ENCODE results near the gene POLR3E.
A peak's percentile ranks its signal among the peaks of the same experiment; 100 is the strongest.
"Not testable (repeated sequence)": the region's sequence is repeated elsewhere in the genome, so short reads cannot be mapped to it uniquely, and the experiment has no call there.

The POLR3E gene

DNA sequence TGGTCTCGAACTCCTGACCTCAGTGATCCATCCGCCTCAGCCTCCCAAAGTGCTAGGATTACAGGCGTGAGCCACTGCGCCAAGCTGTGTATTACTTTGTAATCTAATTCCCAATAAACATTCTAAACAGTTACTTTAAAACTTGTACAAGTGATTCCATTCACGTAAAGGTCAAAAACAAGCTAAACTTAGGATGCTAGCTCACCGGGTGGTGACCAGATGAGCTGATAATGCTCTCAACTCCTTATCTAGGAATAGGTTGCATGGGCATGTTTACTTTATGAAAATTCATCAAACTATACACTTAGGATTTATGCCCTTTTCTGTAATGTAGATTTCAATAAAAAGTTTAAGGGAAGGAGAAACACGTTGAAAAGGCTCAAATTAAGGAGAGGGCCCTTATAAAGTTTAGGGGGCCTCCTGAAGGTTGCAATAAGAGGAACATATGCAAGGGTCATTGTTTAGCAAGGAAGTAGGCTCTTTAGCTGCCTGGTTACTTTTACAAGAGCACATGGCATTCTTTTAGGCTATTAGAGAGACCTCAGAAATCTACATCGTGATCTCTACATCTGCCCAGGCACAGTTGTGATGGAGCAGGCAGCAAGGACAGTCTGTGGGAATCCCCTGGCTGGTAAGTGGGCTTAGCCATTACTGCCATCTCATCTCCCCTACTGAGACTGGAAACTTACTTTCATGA is 63.9 kb downstream of the POLR3E start:
- Histone ChIP-seq H3K36me3 (ENCODE audit: control insufficient read depth, insufficient read depth, low read length) (no peaks in the 10 kb centered on the region), H3K27ac (ENCODE audit: insufficient read depth, low read depth, low read length, poor library complexity, severe bottlenecking) (no peak overlapping the region), H3K4me3 (ENCODE audit: insufficient read depth, low read depth, low read length) (no peak overlapping the region), H3K4me1 (ENCODE audit: control insufficient read depth, insufficient read depth, low read length) (no peaks in the 10 kb centered on the region), H3K27me3 (ENCODE audit: control insufficient read depth, insufficient read depth, low read length, poor library complexity, severe bottlenecking) (no peaks in the 10 kb centered on the region), H3K9me3 (ENCODE audit: control insufficient read depth, low read length) (no peaks in the 10 kb centered on the region)
- WGBS, 2 experiments: 93 to 94% methylated on average over 8 of the region's 8 CpGs

DNA sequence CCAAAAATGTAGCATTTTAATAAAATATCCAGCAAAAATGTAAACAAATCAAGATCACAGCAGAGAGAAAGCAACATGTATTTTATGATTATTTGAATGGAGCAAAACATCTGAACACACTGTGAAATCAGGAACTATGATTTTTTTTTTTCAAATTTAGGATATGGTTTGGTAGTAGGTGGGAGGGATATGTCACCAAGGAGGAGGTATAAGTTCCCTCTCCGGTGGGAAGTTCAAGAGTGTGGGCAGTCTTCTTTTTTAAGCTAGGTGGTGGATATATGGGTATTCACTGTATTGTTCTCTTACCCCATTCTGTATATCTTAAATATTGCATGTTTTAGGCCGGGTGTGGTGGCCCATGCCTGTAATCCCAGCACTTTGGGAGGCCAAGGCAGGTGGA is 67.0 kb downstream of the POLR3E start:
- WGBS, 2 experiments: 89 to 90% methylated on average over 2 of the region's 2 CpGs
- H3K36me3 ChIP-seq (ENCODE audit: control insufficient read depth, insufficient read depth, low read length): no peaks in the 10 kb centered on the region
- no peaks in the 10 kb centered on the region for H3K4me1 ChIP-seq (ENCODE audit: control insufficient read depth, insufficient read depth, low read length)
- no peak overlapping the region for H3K27ac ChIP-seq (ENCODE audit: insufficient read depth, low read depth, low read length, poor library complexity, severe bottlenecking)
- H3K27me3 ChIP-seq (ENCODE audit: control insufficient read depth, insufficient read depth, low read length, poor library complexity, severe bottlenecking): no peaks in the 10 kb centered on the region
- H3K4me3 ChIP-seq (ENCODE audit: insufficient read depth, low read depth, low read length): no peak overlapping the region
- H3K9me3 ChIP-seq (ENCODE audit: control insufficient read depth, low read length): no peaks in the 10 kb centered on the region

DNA sequence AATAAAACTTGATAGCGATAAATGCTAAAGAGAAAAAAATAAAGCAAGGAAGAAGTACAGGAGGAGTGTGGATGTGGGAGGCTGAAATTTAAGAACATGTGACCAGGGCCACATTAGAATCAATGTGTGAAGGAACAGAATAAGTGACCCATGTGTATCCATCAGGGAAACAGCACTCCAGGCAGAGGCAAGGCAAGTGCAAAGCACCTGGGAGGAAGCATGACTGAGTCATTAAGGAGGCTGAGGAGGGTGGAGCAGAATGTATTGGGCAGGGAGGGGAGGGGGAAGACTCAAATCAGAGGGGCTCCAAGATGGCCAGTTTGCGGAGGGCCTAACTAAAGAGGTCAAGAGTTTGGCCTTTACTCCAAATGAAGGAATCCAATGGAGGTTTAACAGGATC is 69.2 kb downstream of the POLR3E start:
- Histone ChIP-seq H3K4me1 (ENCODE audit: control insufficient read depth, insufficient read depth, low read length) (peaks cover 6% of the 10 kb centered on the region), H3K4me3 (ENCODE audit: insufficient read depth, low read depth, low read length) (no peak overlapping the region), H3K36me3 (ENCODE audit: control insufficient read depth, insufficient read depth, low read length) (no peaks in the 10 kb centered on the region), H3K27ac (ENCODE audit: insufficient read depth, low read depth, low read length, poor library complexity, severe bottlenecking) (no peak overlapping the region), H3K9me3 (ENCODE audit: control insufficient read depth, low read length) (no peaks in the 10 kb centered on the region), H3K27me3 (ENCODE audit: control insufficient read depth, insufficient read depth, low read length, poor library complexity, severe bottlenecking) (no peaks in the 10 kb centered on the region)
- 95 to 100% methylated on average over 2 of the region's 2 CpGs for WGBS, 2 experiments

DNA sequence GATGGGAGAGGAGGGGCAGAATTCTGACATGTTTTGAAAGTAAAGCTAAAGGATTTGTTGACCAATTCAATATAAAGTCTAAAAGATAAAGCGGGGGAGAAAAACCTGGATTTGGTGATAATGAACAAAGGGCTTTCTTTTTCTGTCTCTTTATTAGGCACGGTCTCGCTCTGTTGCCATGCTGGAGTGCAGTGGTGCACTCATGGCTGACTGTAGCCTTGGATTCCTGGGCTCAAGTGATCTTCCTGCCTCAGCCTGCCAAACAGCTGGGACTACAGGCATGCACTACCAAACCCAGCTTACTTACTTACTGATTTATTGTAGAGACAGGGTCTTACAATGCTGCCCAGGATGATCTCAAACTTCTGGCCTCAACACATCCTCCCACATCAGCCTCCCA is 69.7 kb downstream of the POLR3E start:
- no peaks in the 10 kb centered on the region for H3K36me3 ChIP-seq (ENCODE audit: control insufficient read depth, insufficient read depth, low read length)

DNA sequence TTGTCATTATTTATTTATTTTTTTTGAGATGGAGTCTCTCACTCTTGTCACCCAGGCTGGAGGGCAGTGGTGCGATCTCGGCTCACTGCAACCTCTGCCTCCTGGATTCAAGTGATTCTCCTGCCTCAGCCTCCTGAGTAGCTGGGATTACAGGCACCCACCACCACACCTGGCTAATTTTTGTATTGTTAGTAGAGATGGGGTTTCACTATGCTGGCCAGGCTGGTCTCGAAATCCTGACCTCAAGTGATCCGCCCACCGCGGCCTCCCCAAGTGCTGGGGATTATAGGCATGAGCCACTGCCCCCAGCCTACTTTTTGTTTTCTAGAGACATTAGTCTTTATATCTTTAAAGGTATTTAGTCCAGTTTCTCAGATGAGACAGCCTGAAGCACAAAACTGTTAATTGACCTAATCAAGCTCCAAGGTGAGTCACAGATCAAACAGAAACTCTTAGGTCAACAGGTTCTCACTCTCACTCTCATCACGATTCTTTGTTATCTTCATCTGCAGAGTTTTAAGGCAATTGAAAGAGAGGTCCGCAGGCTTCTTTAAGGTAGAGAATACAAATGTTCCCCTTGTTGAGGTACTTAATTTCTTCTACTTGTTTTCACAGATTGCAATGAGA is 71.1 kb downstream of the POLR3E start:
- WGBS, 2 experiments: 91 to 94% methylated on average over 8 of the region's 8 CpGs
- peaks cover 10% of the 10 kb centered on the region for H3K4me1 ChIP-seq (ENCODE audit: control insufficient read depth, insufficient read depth, low read length)
- not testable (repeated sequence) for H3K27me3 ChIP-seq (ENCODE audit: control insufficient read depth, insufficient read depth, low read length, poor library complexity, severe bottlenecking); H3K36me3 ChIP-seq (ENCODE audit: control insufficient read depth, insufficient read depth, low read length); H3K9me3 ChIP-seq (ENCODE audit: control insufficient read depth, low read length); H3K4me3 ChIP-seq (ENCODE audit: insufficient read depth, low read depth, low read length); H3K27ac ChIP-seq (ENCODE audit: insufficient read depth, low read depth, low read length, poor library complexity, severe bottlenecking)

More for the DNA sequence above, 69.7 kb downstream of the POLR3E start:
- Histone ChIP-seq H3K9me3 (ENCODE audit: control insufficient read depth, low read length) (no peaks in the 10 kb centered on the region), H3K27ac (ENCODE audit: insufficient read depth, low read depth, low read length, poor library complexity, severe bottlenecking) (no peak overlapping the region), H3K4me1 (ENCODE audit: control insufficient read depth, insufficient read depth, low read length) (peaks cover 6% of the 10 kb centered on the region), H3K27me3 (ENCODE audit: control insufficient read depth, insufficient read depth, low read length, poor library complexity, severe bottlenecking) (no peaks in the 10 kb centered on the region), H3K4me3 (ENCODE audit: insufficient read depth, low read depth, low read length) (no peak overlapping the region)
- 93 to 96% methylated on average over 3 of the region's 3 CpGs for WGBS, 2 experiments

DNA sequence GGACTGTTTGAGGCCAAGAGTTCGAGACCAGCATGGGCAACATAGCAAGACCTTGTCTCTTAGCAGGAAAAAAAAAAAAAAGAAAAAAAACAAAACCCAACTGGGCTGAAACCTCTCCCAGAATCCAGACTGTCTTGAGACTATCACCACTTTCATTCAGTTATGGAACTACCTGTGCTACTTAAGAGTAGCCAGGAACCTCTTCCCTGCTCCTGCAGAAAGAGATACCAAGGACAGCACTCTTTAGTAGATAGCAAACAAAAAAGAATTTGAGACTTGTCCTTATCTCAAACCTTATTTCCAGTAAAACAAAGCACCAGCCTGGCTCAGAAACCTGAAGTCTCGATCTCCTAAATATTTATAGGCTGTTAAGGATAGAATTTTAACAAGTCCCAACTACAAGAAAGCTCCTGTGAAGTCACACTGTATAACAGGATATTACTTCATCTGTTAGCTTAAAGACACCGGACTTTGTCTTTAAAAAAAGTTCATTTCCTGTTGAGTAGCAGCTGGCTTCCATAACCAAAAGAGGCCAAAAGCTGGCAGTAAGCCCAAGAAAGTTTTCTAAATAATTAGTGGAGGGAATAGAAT is 72.1 kb downstream of the POLR3E start:
- no peak overlapping the region for H3K4me3 ChIP-seq (ENCODE audit: insufficient read depth, low read depth, low read length)
- H3K36me3 ChIP-seq (ENCODE audit: control insufficient read depth, insufficient read depth, low read length): no peaks in the 10 kb centered on the region
- no peaks in the 10 kb centered on the region for H3K9me3 ChIP-seq (ENCODE audit: control insufficient read depth, low read length)
- 81 to 86% methylated on average over 2 to 3 of the region's 3 CpGs for WGBS, 2 experiments
- peaks cover 12% of the 10 kb centered on the region for H3K4me1 ChIP-seq (ENCODE audit: control insufficient read depth, insufficient read depth, low read length)
- H3K27ac ChIP-seq (ENCODE audit: insufficient read depth, low read depth, low read length, poor library complexity, severe bottlenecking): no peak overlapping the region
- H3K27me3 ChIP-seq (ENCODE audit: control insufficient read depth, insufficient read depth, low read length, poor library complexity, severe bottlenecking): peaks cover 16% of the 10 kb centered on the region

DNA sequence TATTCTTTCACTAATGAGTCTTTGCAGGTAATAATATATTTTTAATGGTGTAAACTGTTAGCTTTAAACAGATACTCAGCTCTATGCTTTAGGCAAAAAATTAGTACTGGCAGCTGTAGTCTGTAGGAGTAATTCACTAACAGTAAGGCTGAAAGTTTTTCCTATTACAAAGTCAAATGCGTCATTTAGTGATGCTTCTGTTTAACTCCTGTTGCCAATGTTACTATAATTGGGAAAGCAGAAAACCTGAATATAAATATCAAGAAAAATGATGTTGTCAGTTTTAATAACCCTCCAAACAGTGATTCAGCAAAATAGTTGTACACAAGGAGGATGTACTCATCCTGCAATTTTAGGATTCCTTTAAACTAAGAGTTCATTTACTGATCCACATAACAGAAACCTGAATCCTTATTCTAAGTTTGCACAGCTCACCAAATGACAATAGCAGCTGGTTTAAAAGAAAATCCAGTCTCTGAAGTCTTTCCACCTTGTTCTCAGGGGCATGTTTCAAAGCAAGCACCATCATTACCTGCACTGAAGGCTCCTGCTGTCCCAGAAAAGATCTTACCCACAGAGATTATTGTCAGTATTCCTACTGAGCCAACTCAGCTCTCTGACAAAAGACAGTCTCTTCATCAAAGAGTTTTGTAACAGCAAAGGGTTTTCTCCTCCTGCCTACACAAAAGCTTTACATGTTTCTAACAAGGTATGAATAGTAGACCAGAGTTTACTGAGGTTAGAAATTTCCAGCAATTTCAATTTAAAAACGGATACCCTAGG is 73.0 kb downstream of the POLR3E start:
- Histone ChIP-seq H3K27ac (ENCODE audit: insufficient read depth, low read depth, low read length, poor library complexity, severe bottlenecking) (no peak overlapping the region), H3K27me3 (ENCODE audit: control insufficient read depth, insufficient read depth, low read length, poor library complexity, severe bottlenecking) (peaks cover 20% of the 10 kb centered on the region), H3K4me1 (ENCODE audit: control insufficient read depth, insufficient read depth, low read length) (peaks cover 12% of the 10 kb centered on the region), H3K36me3 (ENCODE audit: control insufficient read depth, insufficient read depth, low read length) (no peaks in the 10 kb centered on the region), H3K9me3 (ENCODE audit: control insufficient read depth, low read length) (no peaks in the 10 kb centered on the region), H3K4me3 (ENCODE audit: insufficient read depth, low read depth, low read length) (no peak overlapping the region)
- WGBS, 2 experiments: 67 to 79% methylated on average over 2 of the region's 2 CpGs

DNA sequence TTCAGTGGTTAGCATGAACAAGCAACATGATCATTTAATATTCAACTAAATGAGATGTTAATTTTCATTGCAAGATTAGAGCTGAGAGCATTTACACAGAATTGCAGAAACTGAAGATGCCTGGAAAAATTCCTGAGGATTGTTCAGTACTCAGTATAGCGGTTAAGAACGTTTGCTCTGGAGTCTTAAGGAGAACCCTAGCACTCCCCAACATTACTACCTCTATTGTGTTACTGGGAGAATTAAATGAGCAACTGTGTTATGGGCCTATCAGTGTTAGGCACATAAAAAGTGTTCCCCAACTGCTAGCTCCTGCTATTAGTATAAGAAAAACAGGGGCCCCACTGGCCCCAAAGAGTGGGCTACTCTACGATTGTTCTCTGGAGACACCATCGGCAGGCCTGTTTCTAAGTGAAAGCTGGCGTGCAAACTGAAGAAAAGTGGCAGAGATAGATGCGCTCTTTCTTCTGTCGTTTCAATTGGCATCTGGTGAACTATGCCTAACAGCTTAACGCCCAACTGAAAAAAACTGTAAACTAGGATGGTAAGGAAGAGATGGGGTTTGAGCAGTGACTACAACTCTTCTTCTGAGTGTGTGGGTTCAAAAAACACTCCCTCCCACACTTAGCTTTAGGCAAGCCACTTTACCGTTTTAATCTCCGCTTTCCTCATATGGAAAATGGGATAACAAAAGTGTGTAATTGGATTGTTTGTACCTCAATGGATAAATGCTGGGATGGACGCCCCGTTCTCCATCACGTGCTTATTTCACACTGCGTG is 75.9 kb downstream of the POLR3E start:
- Histone ChIP-seq H3K4me1 (ENCODE audit: control insufficient read depth, insufficient read depth, low read length) (peaks cover 12% of the 10 kb centered on the region), H3K9me3 (ENCODE audit: control insufficient read depth, low read length) (no peaks in the 10 kb centered on the region), H3K27me3 (ENCODE audit: control insufficient read depth, insufficient read depth, low read length, poor library complexity, severe bottlenecking) (peaks cover 42% of the 10 kb centered on the region), H3K27ac (ENCODE audit: insufficient read depth, low read depth, low read length, poor library complexity, severe bottlenecking) (no peak overlapping the region), H3K36me3 (ENCODE audit: control insufficient read depth, insufficient read depth, low read length) (no peaks in the 10 kb centered on the region), H3K4me3 (ENCODE audit: insufficient read depth, low read depth, low read length) (peak overlapping the region; percentile 59)
- 36 to 52% methylated on average over 12 of the region's 14 CpGs for WGBS, 2 experiments

DNA sequence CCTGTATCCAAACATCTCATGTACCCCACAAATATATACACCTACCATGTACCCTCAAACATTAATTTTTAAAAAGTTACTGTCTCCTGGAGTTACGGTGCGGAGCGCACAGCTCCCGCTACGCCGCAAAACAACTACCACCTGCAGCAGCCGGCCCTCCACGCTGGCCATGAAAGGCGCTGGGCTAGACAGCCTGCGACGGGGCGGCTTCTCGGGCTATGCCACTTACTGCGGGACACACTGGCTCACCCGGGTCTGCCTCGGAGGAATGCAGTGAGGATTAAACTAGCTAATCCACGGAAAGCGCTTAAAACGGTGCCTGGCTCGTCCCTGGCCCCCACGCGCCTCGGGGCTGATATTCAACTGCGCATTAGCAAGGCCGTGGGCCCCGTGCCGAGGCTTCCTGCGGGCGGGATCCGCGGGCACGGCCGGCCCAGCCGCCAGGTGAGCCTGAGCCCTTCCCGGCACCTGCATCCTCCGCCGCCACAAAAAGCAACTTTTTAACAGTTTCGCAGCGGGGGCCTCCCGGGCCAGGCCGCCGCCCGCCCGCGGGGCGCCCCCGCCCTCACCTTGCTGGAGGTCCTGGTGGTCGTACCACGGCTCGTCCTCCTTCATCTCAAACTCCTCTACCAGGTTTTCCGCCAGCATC is 76.6 kb downstream of the POLR3E start:
- 0 to 1% methylated on average over 51 of the region's 51 CpGs for WGBS, 2 experiments
- H3K36me3 ChIP-seq (ENCODE audit: control insufficient read depth, insufficient read depth, low read length): no peaks in the 10 kb centered on the region
- H3K9me3 ChIP-seq (ENCODE audit: control insufficient read depth, low read length): no peaks in the 10 kb centered on the region
- peak overlapping the region; percentile 59 for H3K4me3 ChIP-seq (ENCODE audit: insufficient read depth, low read depth, low read length)
- H3K27me3 ChIP-seq (ENCODE audit: control insufficient read depth, insufficient read depth, low read length, poor library complexity, severe bottlenecking): peaks cover 42% of the 10 kb centered on the region
- H3K4me1 ChIP-seq (ENCODE audit: control insufficient read depth, insufficient read depth, low read length): peaks cover 12% of the 10 kb centered on the region
- no peak overlapping the region for H3K27ac ChIP-seq (ENCODE audit: insufficient read depth, low read depth, low read length, poor library complexity, severe bottlenecking)
